Measurements from ENCODE around the gene CACTIN.

DNA sequence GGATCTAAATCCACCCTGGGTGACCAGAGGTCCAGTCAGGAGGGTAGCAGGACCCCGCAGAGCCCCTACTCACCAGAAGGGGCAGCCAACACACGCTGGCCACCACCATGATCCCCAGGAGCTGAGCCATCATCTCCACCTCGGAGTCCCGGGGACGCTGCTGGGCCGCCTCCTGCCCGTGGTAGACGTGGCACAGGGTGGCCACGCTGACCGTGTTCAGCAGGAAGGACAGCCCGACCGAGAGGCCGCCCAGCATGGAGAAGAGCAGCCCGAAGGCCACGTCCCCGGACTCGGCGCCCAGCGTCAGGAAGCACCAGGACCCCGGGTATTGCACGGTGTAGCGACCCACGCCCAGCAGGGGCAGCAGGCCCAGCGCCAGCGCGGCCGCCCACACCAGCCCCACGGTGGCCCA lies 26.8 kb downstream of the CACTIN start:
- TF ChIP-seq, protein P1, sequence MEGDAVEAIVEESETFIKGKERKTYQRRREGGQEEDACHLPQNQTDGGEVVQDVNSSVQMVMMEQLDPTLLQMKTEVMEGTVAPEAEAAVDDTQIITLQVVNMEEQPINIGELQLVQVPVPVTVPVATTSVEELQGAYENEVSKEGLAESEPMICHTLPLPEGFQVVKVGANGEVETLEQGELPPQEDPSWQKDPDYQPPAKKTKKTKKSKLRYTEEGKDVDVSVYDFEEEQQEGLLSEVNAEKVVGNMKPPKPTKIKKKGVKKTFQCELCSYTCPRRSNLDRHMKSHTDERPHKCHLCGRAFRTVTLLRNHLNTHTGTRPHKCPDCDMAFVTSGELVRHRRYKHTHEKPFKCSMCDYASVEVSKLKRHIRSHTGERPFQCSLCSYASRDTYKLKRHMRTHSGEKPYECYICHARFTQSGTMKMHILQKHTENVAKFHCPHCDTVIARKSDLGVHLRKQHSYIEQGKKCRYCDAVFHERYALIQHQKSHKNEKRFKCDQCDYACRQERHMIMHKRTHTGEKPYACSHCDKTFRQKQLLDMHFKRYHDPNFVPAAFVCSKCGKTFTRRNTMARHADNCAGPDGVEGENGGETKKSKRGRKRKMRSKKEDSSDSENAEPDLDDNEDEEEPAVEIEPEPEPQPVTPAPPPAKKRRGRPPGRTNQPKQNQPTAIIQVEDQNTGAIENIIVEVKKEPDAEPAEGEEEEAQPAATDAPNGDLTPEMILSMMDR (IDR thresholded peaks at IDR 0.05; ENCODE audit: insufficient read depth, low read depth, low read length) = peak; percentile 8
- TF ChIP-seq EZH2 (IDR thresholded peaks at IDR 0.05; ENCODE audit: insufficient read depth, low read length) = no peak

All from astrocyte (in vitro differentiated cells and primary cell).